Lower leg skin (tissue), 3 donors: ENCODE results near the gene KLF1.

ENCODE experiments used
- CTCF ChIP-seq, 3 donors: fragments of 450-650 bp; IDR thresholded peaks; one replicate each; pipeline ENCODE4 v1.5.1; 2016; ENCODE audit warnings: antibody characterized with exemption in 3 of 3, mild to moderate bottlenecking in 3 of 3, moderate library complexity in 2 of 3
- POLR2A ChIP-seq, 2 donors: fragments of 450-650 bp; IDR thresholded peaks; one replicate each; pipeline ENCODE4 v1.6.1; 2016 to 2017; ENCODE audit warnings: antibody characterized with exemption in 2 of 2, mild to moderate bottlenecking in 1 of 2, moderate library complexity in 1 of 2

- TF ChIP-seq POLR2A (IDR thresholded peaks at IDR 0.05) (no peak), CTCF (IDR thresholded peaks at IDR 0.05) (no peak)
Observed at GRCh38 chr19:12932392-12933286, 45.6 kb upstream of the KLF1 start.
